GM12801 (cell line): ENCODE measurements around the gene IDI2.

Experiments
- TF ChIP-seq, protein P1 (sequence below): IDR thresholded peaks from one replicate; pipeline ENCODE4 v1.5.1; 2011; ENCODE audit warnings: control low read depth; ENCODE audit not compliant: insufficient read length; ENCODE audit errors: extremely low read depth

IDI2 gene

DNA sequence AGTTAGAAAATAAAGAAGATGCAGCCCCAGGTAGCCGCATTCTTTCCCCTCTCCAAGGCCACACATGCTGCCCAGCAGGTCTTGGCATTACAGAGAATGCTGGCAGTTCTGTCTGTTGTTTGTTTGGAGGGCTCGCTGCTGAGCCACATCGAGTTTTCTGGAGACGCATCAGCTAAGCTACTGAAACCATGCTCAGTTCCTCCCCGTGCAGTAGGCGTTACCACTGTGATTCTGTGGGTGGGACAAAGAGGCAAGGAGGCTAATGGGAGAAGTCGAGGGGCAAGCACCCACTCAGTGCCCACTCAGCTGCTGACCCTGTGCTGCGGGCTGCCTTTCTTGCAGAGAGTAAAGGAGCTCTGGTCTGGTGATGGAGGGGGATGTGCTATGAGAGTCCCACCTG is 52.9 kb downstream of the IDI2 start:
- TF ChIP-seq, protein P1, sequence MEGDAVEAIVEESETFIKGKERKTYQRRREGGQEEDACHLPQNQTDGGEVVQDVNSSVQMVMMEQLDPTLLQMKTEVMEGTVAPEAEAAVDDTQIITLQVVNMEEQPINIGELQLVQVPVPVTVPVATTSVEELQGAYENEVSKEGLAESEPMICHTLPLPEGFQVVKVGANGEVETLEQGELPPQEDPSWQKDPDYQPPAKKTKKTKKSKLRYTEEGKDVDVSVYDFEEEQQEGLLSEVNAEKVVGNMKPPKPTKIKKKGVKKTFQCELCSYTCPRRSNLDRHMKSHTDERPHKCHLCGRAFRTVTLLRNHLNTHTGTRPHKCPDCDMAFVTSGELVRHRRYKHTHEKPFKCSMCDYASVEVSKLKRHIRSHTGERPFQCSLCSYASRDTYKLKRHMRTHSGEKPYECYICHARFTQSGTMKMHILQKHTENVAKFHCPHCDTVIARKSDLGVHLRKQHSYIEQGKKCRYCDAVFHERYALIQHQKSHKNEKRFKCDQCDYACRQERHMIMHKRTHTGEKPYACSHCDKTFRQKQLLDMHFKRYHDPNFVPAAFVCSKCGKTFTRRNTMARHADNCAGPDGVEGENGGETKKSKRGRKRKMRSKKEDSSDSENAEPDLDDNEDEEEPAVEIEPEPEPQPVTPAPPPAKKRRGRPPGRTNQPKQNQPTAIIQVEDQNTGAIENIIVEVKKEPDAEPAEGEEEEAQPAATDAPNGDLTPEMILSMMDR: no peak

DNA sequence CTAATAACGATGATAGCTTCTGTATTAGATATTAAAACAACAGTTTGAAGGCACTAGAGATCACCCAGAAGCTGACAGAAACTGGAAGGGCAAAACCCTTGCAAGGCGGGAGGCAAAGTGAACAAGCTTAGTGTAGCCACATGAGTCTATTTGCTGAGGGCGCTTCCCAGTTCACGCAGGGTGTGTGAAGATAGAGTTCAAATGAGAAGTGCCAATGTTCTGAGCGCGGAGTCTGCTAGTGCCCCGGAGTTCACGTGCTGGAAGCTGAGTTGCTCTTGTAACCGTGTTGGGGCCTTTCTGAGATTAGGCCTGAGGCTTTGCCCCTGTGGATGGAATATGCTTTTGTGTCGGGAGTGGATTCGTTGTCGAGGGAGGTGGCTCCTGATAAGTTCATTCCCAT is 54.0 kb downstream of the IDI2 start:
- TF ChIP-seq, protein P1: no peak

DNA sequence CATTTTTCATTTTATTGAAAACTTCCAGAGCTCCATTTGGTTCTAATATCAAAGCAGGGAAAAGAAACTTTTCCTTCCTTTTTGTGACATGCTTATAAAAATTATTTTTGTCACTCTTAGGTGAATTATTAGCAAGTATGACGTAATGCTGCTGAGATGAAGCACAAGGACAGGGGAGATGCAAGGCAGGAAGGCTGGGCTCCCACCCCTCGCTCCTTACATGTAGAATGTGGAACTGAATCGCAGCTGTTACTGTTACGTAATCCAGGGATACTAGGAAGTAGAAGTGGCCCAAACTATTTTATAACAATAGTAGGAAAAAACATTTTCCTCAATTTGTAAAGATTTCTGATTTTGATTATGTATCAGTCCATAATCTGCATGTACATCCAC is 54.5 kb downstream of the IDI2 start:
- TF ChIP-seq, protein P1: no peak

DNA sequence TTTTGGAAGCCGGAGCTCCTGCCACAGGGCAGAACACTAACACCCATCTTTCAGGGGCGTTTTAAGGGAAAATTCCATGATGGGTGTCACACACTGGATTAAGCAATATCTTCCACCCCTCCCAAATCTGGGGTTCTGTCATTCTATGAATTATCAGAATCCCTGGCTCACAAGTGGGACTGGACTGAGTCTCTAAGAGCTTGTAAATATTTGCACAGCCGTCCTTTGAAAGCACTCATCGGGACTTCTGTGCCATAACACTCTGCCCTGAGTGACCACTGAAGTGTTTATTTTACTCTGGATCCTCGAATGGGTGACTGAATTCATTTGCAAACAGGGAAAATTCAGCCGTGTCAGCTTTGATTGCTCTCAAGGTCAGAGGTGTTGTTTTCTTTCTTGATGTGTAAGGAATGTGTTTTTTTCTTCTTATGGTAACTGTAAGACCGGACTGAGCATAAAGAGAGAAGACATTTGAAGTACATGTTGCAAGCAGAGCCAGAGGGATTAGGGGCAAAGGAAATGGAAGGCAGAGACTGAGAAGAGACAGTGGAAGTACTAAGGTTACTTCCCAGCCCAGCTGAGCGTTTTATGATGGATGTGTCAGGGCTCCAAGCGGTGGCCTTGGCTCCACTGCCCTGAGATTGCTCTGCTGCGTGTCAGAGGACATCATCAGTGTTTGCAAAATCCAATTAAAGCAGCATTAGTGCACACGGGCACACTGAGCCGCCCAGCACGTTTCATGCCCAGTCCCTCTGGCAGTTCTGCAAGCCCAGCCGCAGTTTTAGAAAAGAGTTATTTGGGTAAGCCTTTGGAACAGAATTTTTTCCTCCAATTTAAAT is 55.1 kb downstream of the IDI2 start:
- TF ChIP-seq, protein P1: no peak

DNA sequence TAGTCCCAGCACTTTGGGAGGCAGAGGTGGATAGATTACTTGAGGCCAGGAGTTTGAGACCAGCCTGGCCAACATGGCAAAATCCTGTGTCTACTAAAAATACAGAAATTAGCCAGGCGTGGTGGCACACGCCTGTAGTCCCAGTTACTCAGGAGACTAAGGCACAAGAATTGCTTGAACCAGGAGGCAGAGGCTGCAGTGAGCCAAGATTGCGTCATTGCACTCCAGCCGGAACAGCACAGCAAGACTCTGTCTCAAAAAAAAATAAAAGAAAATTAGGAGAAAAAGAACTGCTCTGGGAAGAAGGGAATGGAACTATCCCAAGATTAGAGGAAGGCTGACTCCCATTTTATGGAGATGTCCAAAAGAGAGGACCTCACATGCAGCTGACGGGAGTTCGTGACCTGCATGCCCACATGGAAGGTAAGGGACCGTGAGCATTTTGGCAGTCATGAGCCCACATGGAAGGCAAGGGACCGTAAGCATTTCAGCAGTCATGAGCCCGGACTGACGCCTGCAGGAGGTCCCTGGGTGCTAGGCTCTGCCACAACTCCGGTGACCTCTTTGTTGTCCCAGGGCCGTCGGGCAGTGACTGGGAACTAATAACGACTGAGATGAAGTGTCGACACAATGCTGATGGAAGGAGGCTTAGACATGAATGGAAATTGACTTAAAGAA is 56.0 kb downstream of the IDI2 start:
- TF ChIP-seq, protein P1: no peak
